HG03175 (cell line): ENCODE measurements around the gene CTIF.
A peak's percentile ranks its signal among the peaks of the same experiment; 100 is the strongest.

Experiments used
- ATAC-seq: cut with Tn5 transposase; IDR thresholded peaks from one replicate; pipeline ENCODE4 v1.9.1; 2021; ENCODE audit warnings: mild to moderate bottlenecking, moderate library complexity; ENCODE audit not compliant: unreplicated experiment

Gene CTIF

GRCh38 chr18:48887905-48888772, 349.3 kb downstream of the CTIF start:
- no peak for ATAC-seq

- ATAC-seq: no peak
Observed at GRCh38 chr18:48888773-48889080, 349.9 kb downstream of the CTIF start.

DNA sequence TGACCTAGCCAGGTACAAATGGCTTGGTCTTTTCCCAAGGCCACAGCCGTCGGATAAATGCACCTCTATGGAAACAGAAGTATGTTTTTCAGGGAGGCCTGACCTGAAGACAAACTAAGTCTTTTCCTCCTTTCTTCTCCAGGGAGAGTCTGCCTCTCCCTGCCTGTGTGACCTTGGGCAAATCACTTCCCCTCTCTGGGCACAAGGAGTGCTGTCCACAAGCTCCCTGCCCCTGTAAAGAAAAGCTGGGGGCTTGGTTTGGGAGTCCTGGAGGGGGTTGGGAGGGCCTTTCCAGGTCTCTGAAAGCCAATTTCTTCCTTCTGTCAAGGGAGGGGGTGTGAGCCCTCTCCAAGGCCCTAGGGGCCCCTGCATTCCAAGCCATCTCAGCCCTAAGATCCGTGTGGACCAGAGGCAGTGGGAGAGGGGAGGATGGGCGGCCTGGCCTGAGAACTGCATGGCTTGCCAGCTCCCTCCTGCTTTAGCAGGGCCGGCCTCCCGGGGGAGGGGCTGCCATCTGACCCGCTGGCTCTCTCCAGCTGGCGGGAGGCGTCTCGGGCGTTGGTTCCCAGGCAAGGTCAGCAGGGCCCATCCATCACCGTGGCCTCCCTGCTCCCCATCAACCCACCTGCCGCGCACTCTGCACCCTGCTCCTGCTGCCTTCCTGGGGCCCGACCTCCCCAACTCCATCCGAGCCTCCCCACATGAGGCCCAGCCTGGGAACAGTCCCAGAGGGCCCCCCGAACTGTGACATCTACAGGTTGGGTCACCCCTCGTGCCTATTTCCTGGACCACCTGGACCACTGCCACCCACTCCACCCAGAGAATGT, 350.5 kb downstream of the CTIF start:
- ATAC-seq: no peak

- no peak for ATAC-seq
Observed at GRCh38 chr18:48889981-48890762, 351.3 kb downstream of the CTIF start.

GRCh38 chr18:48891721-48892120, 352.9 kb downstream of the CTIF start:
- no peak for ATAC-seq

GRCh38 chr18:48892146-48892855, 353.5 kb downstream of the CTIF start:
- ATAC-seq: no peak

GRCh38 chr18:48893061-48893607, 354.3 kb downstream of the CTIF start:
- ATAC-seq: no peak

- ATAC-seq: no peak
Observed at GRCh38 chr18:48893608-48894600, 355.1 kb downstream of the CTIF start.

- ATAC-seq: no peak
Observed at GRCh38 chr18:48894799-48895346, 356.0 kb downstream of the CTIF start.

DNA sequence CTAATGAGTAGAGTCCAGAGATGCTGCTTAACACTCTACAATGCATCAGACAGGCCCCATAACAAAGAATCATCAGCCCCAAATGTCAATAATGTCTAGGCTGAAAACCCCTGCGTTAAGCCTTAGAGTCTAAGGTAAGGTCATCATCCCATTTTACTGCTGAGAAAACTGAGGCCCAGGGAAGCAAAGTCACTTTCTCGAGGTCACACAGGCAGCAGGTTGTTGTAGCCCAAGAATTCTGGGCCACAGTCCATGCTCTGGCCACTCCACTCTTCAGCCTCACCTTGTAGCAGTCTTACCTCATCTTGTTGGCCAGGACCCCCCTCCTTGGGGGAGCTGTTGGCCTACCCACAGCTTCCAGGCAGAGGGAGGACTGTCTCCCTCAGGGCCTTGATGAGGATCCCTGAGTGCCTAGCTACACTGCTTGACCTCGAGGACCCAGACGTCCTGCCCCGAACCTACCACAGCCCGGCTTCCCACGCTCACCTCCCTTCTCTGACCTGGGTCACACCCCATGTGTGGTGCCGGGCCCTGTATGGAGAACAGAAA, 357.6 kb downstream of the CTIF start:
- ATAC-seq: no peak

- peak; percentile 69 for ATAC-seq
Observed at GRCh38 chr18:48896875-48897511, 358.2 kb downstream of the CTIF start.

DNA sequence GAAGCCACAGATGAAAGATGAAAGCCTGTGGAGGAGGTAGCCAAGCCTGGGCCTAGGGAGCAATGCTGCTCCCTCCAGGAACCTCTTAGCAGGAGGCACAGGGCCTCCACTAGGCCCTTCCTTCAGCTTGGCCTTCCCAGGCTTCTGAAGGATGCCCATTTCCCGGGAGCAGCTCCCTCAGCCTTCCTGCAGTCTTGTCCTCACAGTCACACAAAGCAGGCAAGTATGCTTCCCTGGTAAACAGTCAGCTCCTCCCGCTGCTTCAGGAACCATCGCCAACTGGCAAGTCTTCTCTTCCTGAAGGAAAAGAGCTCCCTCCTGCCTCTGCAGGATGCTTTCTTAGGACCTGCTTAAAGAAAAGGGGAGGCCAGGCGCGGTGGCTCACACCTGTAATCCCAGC, 358.7 kb downstream of the CTIF start:
- ATAC-seq: no peak

- no peak for ATAC-seq
Observed at GRCh38 chr18:48898521-48898920, 359.7 kb downstream of the CTIF start.

- no peak for ATAC-seq
Observed at GRCh38 chr18:48899558-48900174, 360.8 kb downstream of the CTIF start.

DNA sequence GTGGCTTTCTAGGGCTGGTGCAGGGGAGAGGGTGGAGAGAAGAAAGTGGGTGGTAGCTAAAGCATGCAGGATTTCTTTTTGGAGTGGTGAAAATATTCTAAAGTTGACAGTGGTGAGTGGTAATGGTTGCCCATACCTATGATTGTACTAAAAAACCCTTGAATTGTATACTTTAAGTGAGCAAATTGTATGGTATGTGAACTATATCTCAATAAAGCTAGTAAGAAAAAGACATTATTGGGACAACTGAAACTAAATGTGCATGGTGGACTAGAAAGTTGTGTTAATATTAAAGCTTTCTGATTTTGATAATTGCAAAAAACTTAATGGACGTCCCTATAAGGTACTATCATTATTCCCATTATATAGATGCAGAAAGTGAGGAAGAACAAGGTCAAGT, 361.6 kb downstream of the CTIF start:
- ATAC-seq: no peak

GRCh38 chr18:48901145-48902022, 362.6 kb downstream of the CTIF start:
- no peak for ATAC-seq
